ENCODE results near the gene TLE2.
A peak's percentile ranks its signal among the peaks of the same experiment; 100 is the strongest.

TLE2 gene

GRCh38 chr19:3036119-3036976 is 7.3 kb upstream of the TLE2 start:
- peak; percentile 97 for DNase-seq

DNA sequence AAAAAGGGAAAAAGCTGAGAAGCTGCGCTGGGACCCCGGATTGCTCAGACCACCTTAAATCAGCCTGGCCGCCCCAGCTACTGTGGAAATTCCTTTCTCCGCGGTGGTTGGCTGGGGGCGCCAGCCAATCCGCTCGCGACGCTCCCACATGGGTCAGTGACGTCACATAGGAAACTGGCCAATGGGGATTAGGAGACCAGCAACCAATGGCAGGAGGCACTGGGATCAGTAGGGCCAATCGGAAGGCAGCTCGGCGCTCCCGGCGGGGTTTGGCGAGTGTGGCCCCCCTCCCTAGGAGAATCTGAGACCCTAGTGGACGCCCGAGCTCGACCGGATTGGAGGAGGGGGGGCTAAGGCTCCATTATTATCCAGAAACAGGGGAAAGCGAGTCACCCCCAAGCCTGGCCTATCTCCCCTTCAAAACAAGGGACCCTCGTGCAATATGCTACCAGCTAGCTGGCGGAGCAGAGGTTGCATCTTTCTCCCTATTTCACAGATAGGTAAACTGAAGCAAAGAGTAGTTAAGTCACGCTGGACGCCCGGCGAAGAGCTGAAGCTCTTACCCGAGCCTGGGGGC is 6.5 kb upstream of the TLE2 start:
- DNase-seq, result peak; percentile 100

GRCh38 chr19:3034656-3035541 is 5.8 kb upstream of the TLE2 start:
- peak; percentile 71 for DNase-seq

DNA sequence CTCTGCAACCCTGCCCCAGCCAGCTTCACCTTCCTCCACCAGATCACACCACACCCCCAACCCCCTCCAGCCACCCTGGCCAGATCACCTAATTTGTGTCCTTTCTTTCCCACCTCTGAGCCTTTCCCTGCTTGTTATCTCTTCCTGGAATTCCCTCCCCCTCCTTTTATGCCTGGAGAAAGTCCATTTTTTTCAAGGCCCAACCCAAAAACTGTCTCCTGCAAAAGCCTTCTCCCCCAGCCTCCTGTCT is 5.3 kb upstream of the TLE2 start:
- no peak for DNase-seq

DNA sequence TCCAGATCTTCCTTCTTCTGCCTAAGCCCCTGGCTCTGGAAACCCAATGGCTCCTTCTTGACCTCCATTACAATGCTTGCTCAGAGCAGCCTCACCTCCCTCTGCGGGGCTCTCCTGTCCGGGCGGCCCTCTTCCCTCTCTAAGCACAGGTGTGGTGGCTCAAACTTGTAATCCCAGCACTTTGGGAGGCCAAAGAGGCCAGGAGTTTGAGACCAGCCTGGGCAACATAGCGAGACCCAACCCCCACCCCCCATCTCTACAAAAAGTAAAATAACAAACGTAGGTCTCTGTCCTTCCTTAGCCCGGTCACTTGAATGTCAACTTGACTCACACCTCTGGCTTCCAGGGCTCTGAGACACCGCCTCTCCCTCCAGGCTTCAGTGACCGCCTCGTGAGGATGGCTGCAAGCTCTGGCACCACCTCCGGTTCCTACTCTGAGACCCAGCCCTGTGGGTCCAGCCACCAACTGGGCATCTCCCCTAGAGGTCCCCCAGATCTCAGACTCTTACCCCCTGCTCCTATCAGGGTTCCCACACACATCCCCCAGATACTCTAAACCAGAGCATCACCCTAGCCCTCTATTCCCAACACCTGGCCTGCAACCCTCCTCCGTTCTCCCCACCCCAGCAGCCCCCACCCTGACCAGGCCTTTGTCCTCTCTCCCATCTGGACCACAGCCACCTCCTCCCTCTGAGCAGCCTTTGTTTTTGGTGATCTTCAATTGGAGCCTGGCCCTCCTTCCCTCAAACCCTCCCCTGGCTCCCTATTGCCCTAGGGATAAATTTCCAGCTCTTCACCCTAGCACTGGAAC is 4.7 kb upstream of the TLE2 start:
- DNase-seq, result no peak

- DNase-seq, result no peak
Observed at GRCh38 chr19:3031607-3031867, 2.5 kb upstream of the TLE2 start.

GRCh38 chr19:3028305-3029064 is 595 bp downstream of the TLE2 start:
- no peak for DNase-seq

DNA sequence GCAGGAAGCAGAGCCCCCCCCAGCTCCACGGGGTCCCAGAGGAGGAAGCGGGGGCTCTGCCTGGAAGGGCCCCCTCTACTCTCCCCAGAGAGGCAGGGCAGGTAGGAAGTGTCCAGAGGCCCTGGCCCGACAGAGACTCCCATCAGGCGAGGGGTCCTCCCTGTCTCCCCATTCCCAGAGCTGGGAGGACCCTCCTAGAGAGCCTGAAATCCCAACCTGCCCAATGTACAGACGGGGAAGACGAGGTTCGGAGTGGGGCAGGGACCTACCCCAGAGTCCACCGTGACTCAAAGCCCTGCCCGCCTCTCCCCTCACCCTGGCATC is 1.1 kb downstream of the TLE2 start:
- no peak for DNase-seq

GRCh38 chr19:3027292-3027691 is 1.8 kb downstream of the TLE2 start:
- DNase-seq, result no peak

DNA sequence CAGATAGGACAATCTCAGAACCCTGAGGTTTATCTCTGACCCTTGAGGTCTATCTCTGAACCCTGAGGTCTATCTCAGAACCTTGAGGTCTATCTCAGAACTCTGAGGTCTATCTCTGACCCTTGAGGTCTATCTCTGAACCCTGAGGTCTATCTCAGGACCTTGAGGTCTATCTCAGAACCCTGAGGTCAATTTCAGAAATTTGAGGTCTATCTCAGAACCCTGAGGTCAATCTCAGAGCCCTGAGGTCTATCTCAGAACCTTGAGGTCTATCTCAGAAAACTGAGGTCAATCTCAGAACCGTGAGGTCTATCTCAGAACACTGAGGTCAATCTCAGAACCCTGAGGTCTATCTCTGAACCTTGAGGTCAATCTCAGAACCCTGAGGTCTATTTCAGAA is 2.3 kb downstream of the TLE2 start:
- DNase-seq, result no peak

- DNase-seq, result no peak
Observed at GRCh38 chr19:3025549-3025886, 3.6 kb downstream of the TLE2 start.

- DNase-seq, result no peak
Observed at GRCh38 chr19:3024870-3025548, 4.1 kb downstream of the TLE2 start.

GRCh38 chr19:3024509-3024869 is 4.6 kb downstream of the TLE2 start:
- DNase-seq, result no peak

DNA sequence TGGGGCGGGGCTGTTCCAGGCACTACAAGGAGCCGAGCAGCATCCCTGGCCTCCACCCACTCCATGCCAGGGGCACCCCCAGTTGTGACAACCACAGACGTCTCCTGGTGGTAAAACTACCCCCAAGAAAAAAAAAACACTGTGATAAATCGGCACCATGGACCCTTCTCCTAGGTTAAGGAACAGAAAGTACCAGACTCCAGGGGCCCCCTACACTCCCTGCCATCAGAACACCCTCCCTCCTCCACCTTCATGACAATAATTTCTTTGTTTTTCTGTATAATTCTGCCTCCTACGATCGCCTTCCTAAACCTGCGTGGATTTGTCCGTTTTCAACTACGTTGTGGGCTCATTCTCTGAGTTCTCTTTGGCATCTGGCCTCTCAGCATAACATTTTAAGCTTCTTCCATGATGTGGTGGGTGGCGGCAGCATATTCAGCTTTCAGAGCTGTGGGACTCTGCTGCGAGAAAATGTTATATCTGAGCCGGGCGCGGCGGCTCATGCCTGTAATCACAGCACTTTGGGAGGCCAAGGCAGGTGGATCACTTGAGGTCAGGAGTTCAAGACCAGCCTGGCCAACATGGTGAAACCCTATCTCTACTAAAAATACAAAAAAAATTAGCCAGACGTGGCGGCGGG is 8.6 kb downstream of the TLE2 start:
- DNase-seq, result no peak

DNA sequence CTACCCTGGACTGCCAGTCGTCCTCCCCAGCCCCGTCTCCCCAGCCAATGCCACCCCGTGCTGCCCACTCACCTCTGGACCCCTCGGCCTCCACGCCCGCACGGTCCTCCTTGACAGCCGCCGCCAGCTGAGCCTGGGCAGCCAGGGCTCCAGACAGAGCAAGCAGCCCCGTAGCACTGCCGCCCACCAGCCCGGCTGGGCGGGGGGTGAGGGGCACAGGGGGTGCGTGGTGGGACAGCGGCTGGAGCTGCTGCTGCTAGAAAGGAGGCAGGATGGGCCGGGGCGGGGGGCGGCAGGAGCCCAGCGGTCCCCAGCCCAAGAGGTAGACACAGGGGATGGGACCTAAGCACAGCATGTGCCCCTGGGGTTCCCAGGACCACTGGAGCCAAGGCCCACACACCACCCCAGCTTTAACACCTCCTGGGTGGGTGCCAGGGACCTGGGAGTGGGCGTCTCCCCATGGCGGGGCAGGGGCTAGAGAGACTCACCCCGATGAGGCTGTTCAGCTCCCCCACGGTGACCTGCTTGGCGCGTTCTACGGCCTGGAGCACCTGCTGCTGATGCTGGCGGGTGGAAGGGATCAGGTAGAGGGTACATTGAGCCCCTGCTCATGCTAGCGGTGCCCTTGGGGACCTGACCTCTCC is 9.7 kb downstream of the TLE2 start:
- no peak for DNase-seq

DNA sequence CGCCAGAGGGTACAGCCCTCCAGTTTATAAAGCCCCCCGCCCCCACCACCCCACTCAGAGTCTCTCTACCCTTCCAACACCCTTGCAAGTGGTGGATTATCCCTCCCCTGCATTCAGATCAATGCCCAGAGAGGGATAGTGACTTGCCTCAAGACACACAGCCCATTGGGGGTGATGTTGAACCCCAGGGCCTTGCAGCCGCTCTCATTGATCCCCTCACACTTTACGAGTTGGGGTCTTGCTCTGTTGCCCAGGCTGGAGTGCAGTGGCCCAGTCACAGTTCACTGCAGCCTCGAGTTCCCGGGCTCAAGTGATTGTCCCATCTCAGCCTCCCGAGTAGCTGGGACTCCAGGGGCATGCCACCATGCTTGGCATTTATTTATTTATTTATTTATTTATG is 11.2 kb downstream of the TLE2 start:
- no peak for DNase-seq

GRCh38 chr19:3015126-3016057 is 13.7 kb downstream of the TLE2 start:
- no peak for DNase-seq

- DNase-seq, result no peak
Observed at GRCh38 chr19:3014135-3014534, 14.9 kb downstream of the TLE2 start.

GRCh38 chr19:3013263-3013725 is 15.8 kb downstream of the TLE2 start:
- DNase-seq, result no peak
